Thyroid gland (tissue), 4 donors: ENCODE data around the gene PTGFRN. TPM values are rescaled to one million over a fixed set of nuclear protein-coding genes. Genes with fewer than 3 reads are reported as not detected.
A peak's percentile ranks its signal among the peaks of the same experiment; 100 is the strongest.
"Not testable (repeated sequence)": the region's sequence is repeated elsewhere in the genome, so short reads cannot be mapped to it uniquely, and the experiment has no call there.

Experiments
- DNase-seq, 2 donors: peaks; one replicate each; pipeline ENCODE4 v3.0.0-alpha.2; 2019
- H3K27ac ChIP-seq, 3 donors: fragments of 200-600 bp; sonication (generic); 1 replicate in 2 of 3; 2 replicates in 1 of 3; pipeline ENCODE4 v1.5.1; 2016 to 2019; ENCODE audit warnings: mild to moderate bottlenecking in 1 of 3, moderate library complexity in 1 of 3
- H3K27me3 ChIP-seq: fragments of 200-600 bp; sonication (generic); one replicate; pipeline ENCODE4 v1.5.1; 2019
- H3K36me3 ChIP-seq, 2 donors: fragments of 200-600 bp; sonication (generic); one replicate each; pipeline ENCODE4 v1.5.1; 2016 to 2019
- H3K4me1 ChIP-seq, 2 donors: fragments of 200-600 bp; sonication (generic); one replicate each; pipeline ENCODE4 v1.5.1; 2017 to 2019
- H3K4me3 ChIP-seq, 3 donors: fragments of 200-600 bp; sonication (generic); replicated peaks in 1 of 3; 1 replicate in 2 of 3; 2 replicates in 1 of 3; pipeline ENCODE4 v1.5.1; 2016; ENCODE audit warnings: mild to moderate bottlenecking in 1 of 3
- H3K9me3 ChIP-seq: fragments of 200-600 bp; sonication (generic); one replicate; pipeline ENCODE4 v1.5.1; 2017
- POLR2A ChIP-seq, 2 donors: fragments of 450-650 bp; IDR thresholded peaks; one replicate each; pipeline ENCODE4 v1.6.1; 2017; ENCODE audit warnings: antibody characterized with exemption in 2 of 2, mild to moderate bottlenecking in 2 of 2, moderate library complexity in 1 of 2
- WGBS, 2 donors: methylation state at CpG; one replicate each; pipeline ENCODE4 v1.1.5; 2017; 5-methylcytosine and 5-hydroxymethylcytosine counted together
- intact Hi-C: fragments of 100-400 bp; cut with DNase I; formaldehyde crosslinking; loops from one replicate; pipeline ENCODE4 v1.15.1; 2023
- total RNA-seq, 4 donors: library from RNA; depleted of rRNA; stranded (reverse); fragments of >200 nt; gene quantifications; one replicate each; pipeline ENCODE4 v1.2.3, GENCODE V29; 2016
- TF ChIP-seq, protein P1 (sequence below), 6 experiments: fragments of 200-600 bp in 3 of 6; fragments of 450-650 bp in 3 of 6; sonication (generic) in 3 of 6; IDR thresholded peaks; one replicate each; pipeline ENCODE4 v1.5.1; 2016 to 2019; ENCODE audit warnings: antibody characterized with exemption in 6 of 6, mild to moderate bottlenecking in 2 of 6, inconsistent platforms in 1 of 6, moderate library complexity in 1 of 6

Gene PTGFRN
- 10 to 100 TPM; 18.7 to 38.7 (median 27.6) TPM for total RNA-seq

GRCh38 chr1:116909512-116910378 is at the start of gene PTGFRN:
Gene PTGFRN (plus strand): TSS chr1:116909916. CDS start chr1:116910204, 288 bp downstream.
- Histone ChIP-seq H3K4me3 (peak within 1 kb of the TSS; percentile 43 to 69 (median 68)), H3K27ac (peak within 1 kb of the TSS; percentile 77 to 83 (median 82)), H3K27me3 (no peaks in the 10 kb centered on the region), H3K9me3 (no peaks in the 10 kb centered on the region), H3K36me3 (no peaks in the 10 kb centered on the region), H3K4me1 (peaks cover 6 to 14% of the 10 kb centered on the region in 2 donors)
- TF ChIP-seq, protein P1, sequence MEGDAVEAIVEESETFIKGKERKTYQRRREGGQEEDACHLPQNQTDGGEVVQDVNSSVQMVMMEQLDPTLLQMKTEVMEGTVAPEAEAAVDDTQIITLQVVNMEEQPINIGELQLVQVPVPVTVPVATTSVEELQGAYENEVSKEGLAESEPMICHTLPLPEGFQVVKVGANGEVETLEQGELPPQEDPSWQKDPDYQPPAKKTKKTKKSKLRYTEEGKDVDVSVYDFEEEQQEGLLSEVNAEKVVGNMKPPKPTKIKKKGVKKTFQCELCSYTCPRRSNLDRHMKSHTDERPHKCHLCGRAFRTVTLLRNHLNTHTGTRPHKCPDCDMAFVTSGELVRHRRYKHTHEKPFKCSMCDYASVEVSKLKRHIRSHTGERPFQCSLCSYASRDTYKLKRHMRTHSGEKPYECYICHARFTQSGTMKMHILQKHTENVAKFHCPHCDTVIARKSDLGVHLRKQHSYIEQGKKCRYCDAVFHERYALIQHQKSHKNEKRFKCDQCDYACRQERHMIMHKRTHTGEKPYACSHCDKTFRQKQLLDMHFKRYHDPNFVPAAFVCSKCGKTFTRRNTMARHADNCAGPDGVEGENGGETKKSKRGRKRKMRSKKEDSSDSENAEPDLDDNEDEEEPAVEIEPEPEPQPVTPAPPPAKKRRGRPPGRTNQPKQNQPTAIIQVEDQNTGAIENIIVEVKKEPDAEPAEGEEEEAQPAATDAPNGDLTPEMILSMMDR (IDR thresholded peaks at IDR 0.05), result no peak
- TF ChIP-seq POLR2A (IDR thresholded peaks at IDR 0.05), result no peak
- intact Hi-C loops, result no loop called here
- WGBS, 2 donors, result 7 to 11% methylated on average over 39 to 46 of the region's 86 CpGs
- peak; percentile 76 to 77 for DNase-seq

GRCh38 chr1:116860167-116860566 is 49.5 kb upstream of the PTGFRN start:
- not testable (repeated sequence) for DNase-seq

GRCh38 chr1:116861137-116861536 is 48.6 kb upstream of the PTGFRN start:
- no peak for DNase-seq
- intact Hi-C loops, result no loop called here
- WGBS, 2 donors, result 96% methylated on average over 3 of the region's 3 CpGs

More at GRCh38 chr1:116860167-116860566, 49.5 kb upstream of the PTGFRN start:
- H3K27ac ChIP-seq, intact Hi-C loops, H3K4me3 ChIP-seq, H3K4me1 ChIP-seq, H3K27me3 ChIP-seq, H3K36me3 ChIP-seq, H3K9me3 ChIP-seq: not testable (repeated sequence)
- WGBS, 2 donors, result 81 to 87% methylated on average over 2 of the region's 2 CpGs

DNA sequence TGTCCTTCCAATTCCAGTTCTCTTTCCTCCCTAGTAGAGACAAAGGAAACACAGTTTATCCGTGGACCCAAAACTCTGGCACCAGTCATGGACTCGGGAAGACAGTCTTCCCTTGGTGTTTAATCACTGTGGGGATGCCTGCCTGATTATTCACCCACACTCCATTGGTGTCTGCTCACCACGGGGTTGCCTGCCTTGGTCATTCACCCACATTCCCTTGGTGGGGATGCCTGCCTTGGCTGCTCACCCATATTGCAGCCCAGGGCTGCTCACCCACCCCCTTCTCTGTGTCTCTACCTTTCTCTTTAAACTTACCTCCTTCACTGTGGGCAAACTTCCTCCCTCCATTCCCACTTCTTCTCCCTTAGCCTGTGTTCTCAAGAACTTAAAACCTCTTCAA is 46.7 kb upstream of the PTGFRN start:
- H3K9me3 ChIP-seq, H3K27me3 ChIP-seq, H3K4me3 ChIP-seq, H3K4me1 ChIP-seq, H3K36me3 ChIP-seq, DNase-seq, intact Hi-C loops, H3K27ac ChIP-seq: not testable (repeated sequence)
- 91 to 93% methylated on average over 3 of the region's 3 CpGs for whole genome bisulfite sequencing, 2 donors

More at GRCh38 chr1:116861137-116861536, 48.6 kb upstream of the PTGFRN start:
- H3K27me3 ChIP-seq, result no peaks in the 10 kb centered on the region
- H3K4me3 ChIP-seq, result no peak overlapping the region
- no peaks in the 10 kb centered on the region for H3K9me3 ChIP-seq
- no peaks in the 10 kb centered on the region for H3K36me3 ChIP-seq
- no peaks in the 10 kb centered on the region for H3K4me1 ChIP-seq
- H3K27ac ChIP-seq, result no peak overlapping the region
- TF ChIP-seq POLR2A (IDR thresholded peaks at IDR 0.05), result no peak
- TF ChIP-seq, protein P1 (IDR thresholded peaks at IDR 0.05), result no peak

DNA sequence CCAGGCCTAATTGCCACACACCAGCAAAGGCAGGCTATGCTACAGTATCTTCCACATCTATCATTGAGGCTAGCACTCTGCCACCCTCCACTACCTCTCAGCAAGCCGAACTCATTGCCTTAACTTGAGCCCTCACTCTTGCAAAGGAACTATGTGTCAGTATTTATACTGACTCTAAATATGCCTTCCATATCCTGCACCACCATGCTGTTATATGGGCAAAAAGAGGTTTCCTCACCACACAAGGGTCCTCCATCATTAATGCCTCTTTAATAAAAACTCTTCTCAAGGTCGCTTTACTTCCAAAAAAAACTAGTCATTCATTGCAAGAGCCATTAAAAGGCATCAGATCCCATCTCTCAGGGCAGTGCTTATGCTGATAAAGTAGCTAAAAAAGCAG is 43.2 kb upstream of the PTGFRN start:
- H3K27ac ChIP-seq, intact Hi-C loops, H3K4me1 ChIP-seq, H3K9me3 ChIP-seq, H3K4me3 ChIP-seq, H3K36me3 ChIP-seq, H3K27me3 ChIP-seq, DNase-seq: not testable (repeated sequence)
- WGBS, 2 donors, result 93 to 97% methylated on average over 2 of the region's 2 CpGs

- H3K9me3 ChIP-seq, result no peaks in the 10 kb centered on the region
- WGBS, 2 donors, result 43 to 48% methylated on average over 3 of the region's 3 CpGs
- intact Hi-C loops, result no loop called here
- H3K27me3 ChIP-seq, result no peaks in the 10 kb centered on the region
- no peak for DNase-seq
- no peaks in the 10 kb centered on the region for H3K4me1 ChIP-seq
- no peak overlapping the region for H3K4me3 ChIP-seq
- TF ChIP-seq, protein P1 (IDR thresholded peaks at IDR 0.05), result no peak
- TF ChIP-seq POLR2A (IDR thresholded peaks at IDR 0.05), result no peak
- no peak overlapping the region for H3K27ac ChIP-seq
- H3K36me3 ChIP-seq, result no peaks in the 10 kb centered on the region
Observed at GRCh38 chr1:116868385-116868784, 41.3 kb upstream of the PTGFRN start.
